Epithelial cell of esophagus (primary cell): ENCODE measurements around the gene HSBP1L1.

Source experiments
- DNase-seq: peaks from one replicate; pipeline ENCODE4 v3.0.0; 2010; ENCODE audit warnings: low read depth
- H3K4me3 ChIP-seq: 2 replicates; pipeline ENCODE4 v1.5.1; 2011; ENCODE audit warnings: mild to moderate bottlenecking, low read length, control low read depth
- TF ChIP-seq, protein P1 (sequence below): IDR thresholded peaks from 2 replicates; pipeline ENCODE4 v1.5.1; 2011; ENCODE audit warnings: low read depth, mild to moderate bottlenecking, low read length, control low read depth, inconsistent platforms; ENCODE audit not compliant: insufficient read depth; ENCODE audit errors: missing control alignments

Gene HSBP1L1

DNA sequence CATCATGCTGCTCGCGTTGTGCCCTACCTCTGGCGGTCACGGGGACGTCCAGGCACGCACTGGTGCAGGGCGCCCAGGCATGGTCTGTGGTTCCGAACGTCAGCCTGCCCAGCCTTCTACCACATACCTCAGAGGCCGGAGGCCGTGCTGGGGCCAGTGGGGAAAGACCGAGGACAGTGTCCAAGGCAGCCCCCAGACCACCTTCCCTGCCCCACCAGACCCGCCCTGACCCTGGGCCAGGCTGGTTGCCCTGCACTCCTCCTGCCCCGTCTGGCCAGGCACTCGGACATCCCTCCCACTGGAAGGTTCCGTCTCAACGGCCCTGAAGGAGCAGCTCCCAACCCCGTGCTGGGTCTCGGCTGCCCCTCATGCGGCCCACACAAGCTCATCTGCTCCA, 45.8 kb upstream of the HSBP1L1 start:
- no peak overlapping the region for H3K4me3 ChIP-seq
- no peak for DNase-seq
- TF ChIP-seq, protein P1, sequence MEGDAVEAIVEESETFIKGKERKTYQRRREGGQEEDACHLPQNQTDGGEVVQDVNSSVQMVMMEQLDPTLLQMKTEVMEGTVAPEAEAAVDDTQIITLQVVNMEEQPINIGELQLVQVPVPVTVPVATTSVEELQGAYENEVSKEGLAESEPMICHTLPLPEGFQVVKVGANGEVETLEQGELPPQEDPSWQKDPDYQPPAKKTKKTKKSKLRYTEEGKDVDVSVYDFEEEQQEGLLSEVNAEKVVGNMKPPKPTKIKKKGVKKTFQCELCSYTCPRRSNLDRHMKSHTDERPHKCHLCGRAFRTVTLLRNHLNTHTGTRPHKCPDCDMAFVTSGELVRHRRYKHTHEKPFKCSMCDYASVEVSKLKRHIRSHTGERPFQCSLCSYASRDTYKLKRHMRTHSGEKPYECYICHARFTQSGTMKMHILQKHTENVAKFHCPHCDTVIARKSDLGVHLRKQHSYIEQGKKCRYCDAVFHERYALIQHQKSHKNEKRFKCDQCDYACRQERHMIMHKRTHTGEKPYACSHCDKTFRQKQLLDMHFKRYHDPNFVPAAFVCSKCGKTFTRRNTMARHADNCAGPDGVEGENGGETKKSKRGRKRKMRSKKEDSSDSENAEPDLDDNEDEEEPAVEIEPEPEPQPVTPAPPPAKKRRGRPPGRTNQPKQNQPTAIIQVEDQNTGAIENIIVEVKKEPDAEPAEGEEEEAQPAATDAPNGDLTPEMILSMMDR: no peak

GRCh38 chr18:79919089-79919488, 45.4 kb upstream of the HSBP1L1 start:
- H3K4me3 ChIP-seq: no peak overlapping the region
- DNase-seq: no peak
- TF ChIP-seq, protein P1: no peak

DNA sequence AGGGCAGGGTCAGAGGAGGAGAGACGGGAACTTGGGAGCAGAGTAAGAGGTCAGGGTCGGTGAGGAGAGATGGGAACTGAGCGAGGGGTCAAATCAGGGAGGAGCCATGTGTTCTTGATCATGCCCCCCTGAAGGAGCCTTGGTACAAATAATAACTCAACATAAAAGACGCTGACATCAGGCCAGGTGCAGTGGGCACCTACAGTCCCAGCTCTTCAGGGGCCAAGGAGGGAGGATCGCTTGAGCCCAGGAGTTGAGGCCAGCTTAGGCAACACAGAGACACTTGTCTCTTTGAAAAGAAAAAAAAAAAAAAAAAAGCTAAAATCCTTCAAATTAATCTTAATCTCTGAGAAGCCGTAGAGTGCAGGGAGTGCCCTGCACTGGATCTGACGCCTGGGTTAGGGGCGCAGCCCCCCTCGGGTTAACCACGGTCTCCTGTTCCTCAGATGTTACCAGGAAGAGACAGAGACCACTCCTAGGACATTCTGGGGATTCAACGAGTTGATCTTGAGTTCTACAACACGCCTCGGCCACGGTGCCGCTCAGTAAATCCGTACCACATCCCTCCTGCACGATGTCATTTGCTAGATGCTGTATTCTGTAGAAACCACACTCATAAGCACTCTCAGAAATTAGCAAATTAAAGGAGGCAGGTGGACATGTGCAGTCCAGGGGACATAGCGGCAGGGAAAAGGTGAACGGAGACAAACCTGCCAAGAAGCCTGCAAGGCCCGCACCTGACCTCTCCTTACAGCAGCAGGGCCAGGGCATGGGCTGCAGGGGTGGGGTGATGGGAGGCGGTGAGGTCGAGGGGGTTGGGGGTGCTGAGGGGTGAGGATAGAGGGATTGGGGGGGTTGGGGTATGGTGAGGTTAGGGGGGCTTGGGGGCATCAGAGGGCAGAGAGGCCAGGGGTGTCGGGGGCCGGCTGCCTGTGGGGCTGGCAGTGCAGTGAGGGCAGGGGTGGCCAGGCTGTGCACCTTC, 42.2 kb upstream of the HSBP1L1 start:
- H3K4me3 ChIP-seq: no peak overlapping the region
- DNase-seq: no peak
- TF ChIP-seq, protein P1: no peak

DNA sequence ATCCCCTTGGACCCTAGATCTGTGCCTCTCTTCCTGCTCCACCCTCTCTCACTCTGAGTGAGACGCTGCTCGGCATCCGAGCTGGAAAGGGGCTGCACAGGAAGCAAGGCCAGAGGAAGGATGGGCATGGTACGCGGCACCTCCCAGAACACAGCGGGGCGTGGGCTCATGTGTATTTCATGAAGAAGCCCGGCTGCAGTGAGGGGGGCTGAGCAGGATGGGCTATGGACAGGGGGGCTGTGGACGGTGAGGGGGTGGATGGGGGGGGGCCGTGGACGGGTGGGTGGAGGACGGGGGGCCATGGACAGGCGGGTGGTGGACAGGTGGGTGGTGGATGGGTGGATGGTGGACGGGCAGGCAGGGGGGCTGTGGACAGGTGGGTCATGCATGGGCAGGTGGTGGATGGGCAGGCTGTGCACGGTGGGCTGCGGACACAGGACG, 41.5 kb upstream of the HSBP1L1 start:
- no peak for DNase-seq
- H3K4me3 ChIP-seq: no peak overlapping the region
- TF ChIP-seq, protein P1: no peak

DNA sequence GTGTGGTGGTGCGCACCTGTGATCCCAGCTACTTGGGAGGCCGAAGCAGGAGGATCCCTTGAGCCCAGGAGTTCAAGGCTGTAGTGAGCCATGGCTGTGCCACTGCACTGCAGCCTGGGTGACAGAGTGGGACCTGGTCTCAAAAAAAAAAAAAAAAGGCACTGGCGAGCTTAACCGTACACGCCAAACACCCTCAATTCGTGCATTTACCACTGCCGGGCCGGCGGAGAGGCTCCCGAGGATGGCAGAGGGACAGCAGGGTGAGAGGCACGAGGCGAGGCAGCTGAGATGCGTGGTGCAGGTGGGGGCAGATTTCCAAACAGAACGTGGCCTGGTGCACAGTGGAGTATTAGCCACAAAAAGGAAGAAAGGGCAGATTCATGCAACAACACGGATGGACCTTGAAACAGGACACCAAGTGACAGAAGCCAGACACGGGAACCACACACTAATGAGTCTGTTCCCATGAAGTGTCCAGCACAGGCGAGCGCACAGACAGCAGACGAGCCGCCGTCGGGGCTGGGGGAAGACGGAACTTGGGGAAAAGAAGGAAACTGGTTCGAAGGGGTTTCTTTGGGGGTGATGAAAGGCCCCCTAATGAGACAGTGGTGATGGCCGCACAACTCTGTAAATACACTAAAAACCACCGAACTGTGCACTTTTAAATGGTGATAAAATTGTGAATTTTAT, 40.4 kb upstream of the HSBP1L1 start:
- TF ChIP-seq, protein P1: no peak

GRCh38 chr18:79924814-79925731, 39.4 kb upstream of the HSBP1L1 start:
- DNase-seq: no peak
- TF ChIP-seq, protein P1: no peak
- no peak overlapping the region for H3K4me3 ChIP-seq

More for the DNA sequence above, 40.4 kb upstream of the HSBP1L1 start:
- DNase-seq: no peak
- no peak overlapping the region for H3K4me3 ChIP-seq
